ENCODE measurements around the gene ZBTB7A. TPM values are rescaled to one million over a fixed set of nuclear protein-coding genes. Genes with fewer than 3 reads are reported as not detected.

Gene ZBTB7A
- total RNA-seq, 4 donors from 2014 or later: 71.9 to 137 (median 114) TPM

- H3K4me3 ChIP-seq: peak overlapping the region; percentile 48 to 100 (median 94)
- H3K27ac ChIP-seq (replicated peaks in 1 of 4): peak overlapping the region; percentile 97 to 99 (median 98)
- DNase-seq (ENCODE audit: extremely low spot score): no peak
- no peaks in the 10 kb centered on the region for H3K9me3 ChIP-seq
- WGBS: 25% methylated on average over 12 of the region's 23 CpGs
- H3K36me3 ChIP-seq: peaks cover 0 to 11% (median 10%) of the 10 kb centered on the region in 4 donors
- TF ChIP-seq POLR2AphosphoS5 (IDR thresholded peaks at IDR 0.05): peak; percentile 30 to 62
- TF ChIP-seq EP300 (IDR thresholded peaks at IDR 0.05): no peak
- no peak for TF ChIP-seq POLR2A (IDR thresholded peaks at IDR 0.05; ENCODE audit: low read depth)
- TF ChIP-seq, protein P1, sequence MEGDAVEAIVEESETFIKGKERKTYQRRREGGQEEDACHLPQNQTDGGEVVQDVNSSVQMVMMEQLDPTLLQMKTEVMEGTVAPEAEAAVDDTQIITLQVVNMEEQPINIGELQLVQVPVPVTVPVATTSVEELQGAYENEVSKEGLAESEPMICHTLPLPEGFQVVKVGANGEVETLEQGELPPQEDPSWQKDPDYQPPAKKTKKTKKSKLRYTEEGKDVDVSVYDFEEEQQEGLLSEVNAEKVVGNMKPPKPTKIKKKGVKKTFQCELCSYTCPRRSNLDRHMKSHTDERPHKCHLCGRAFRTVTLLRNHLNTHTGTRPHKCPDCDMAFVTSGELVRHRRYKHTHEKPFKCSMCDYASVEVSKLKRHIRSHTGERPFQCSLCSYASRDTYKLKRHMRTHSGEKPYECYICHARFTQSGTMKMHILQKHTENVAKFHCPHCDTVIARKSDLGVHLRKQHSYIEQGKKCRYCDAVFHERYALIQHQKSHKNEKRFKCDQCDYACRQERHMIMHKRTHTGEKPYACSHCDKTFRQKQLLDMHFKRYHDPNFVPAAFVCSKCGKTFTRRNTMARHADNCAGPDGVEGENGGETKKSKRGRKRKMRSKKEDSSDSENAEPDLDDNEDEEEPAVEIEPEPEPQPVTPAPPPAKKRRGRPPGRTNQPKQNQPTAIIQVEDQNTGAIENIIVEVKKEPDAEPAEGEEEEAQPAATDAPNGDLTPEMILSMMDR (IDR thresholded peaks at IDR 0.05): no peak
- intact Hi-C loops (cut with DNase I): no loop called here
- H3K4me1 ChIP-seq: peaks cover 64 to 82% (median 77%) of the 10 kb centered on the region in 4 donors
- no peaks in the 10 kb centered on the region for H3K27me3 ChIP-seq
These were observed 5.5 kb downstream of the ZBTB7A start for GRCh38 chr19:4061178-4061682.

DNA sequence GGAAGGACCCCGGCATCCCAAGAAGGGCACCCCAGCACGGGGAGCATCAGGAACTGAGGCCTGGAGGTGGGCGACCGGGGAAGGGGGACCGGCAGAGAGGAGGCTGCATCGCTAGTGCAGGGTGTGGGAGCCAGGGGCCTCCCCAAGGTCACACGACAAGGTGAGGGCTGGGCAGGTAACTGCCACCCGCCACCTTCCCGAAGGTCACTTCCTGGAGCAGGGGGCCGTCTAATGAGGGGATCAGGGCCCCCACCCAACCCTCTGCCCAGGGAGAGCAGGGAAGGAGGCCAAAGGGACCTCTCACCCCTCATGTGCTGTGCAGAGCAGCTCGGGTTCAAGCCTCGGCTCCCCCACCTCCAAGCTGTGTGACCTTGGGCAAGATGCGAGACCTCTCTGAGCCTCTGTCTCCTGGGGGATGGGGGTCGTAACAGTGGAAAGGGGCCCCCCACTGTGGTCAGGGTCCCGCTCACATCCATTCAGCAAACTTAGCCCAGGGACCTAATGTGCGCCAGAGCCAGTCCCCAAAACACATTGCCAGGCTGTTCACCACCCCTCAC lies 6.0 kb downstream of the ZBTB7A start:
- Histone ChIP-seq H3K27me3 (no peaks in the 10 kb centered on the region), H3K9me3 (no peaks in the 10 kb centered on the region), H3K27ac (replicated peaks in 1 of 4) (peak overlapping the region; percentile 97 to 99 (median 98)), H3K36me3 (peaks cover 0 to 16% (median 14%) of the 10 kb centered on the region in 4 donors), H3K4me1 (peaks cover 69 to 87% (median 79%) of the 10 kb centered on the region in 4 donors), H3K4me3 (peak overlapping the region; percentile 48 to 100 (median 94))
- 84% methylated on average over 11 of the region's 16 CpGs for WGBS
- no peak for DNase-seq (ENCODE audit: extremely low spot score)
- intact Hi-C loops (cut with DNase I): no loop called here
- TF ChIP-seq EP300 (IDR thresholded peaks at IDR 0.05) (no peak), POLR2A (IDR thresholded peaks at IDR 0.05; ENCODE audit: low read depth) (no peak), POLR2AphosphoS5 (IDR thresholded peaks at IDR 0.05) (no peak)
- TF ChIP-seq, protein P1 (IDR thresholded peaks at IDR 0.05): no peak

- TF ChIP-seq EP300 (IDR thresholded peaks at IDR 0.05): no peak
- Histone ChIP-seq H3K9me3 (no peaks in the 10 kb centered on the region), H3K4me1 (peaks cover 69 to 91% (median 82%) of the 10 kb centered on the region in 4 donors), H3K27ac (replicated peaks in 1 of 4) (peak overlapping the region; percentile 97 to 99 (median 98)), H3K27me3 (no peaks in the 10 kb centered on the region), H3K4me3 (peak overlapping the region; percentile 48 to 100 (median 94)), H3K36me3 (peaks cover under 1 to 22% (median 18%) of the 10 kb centered on the region in 4 donors)
- intact Hi-C loops (cut with DNase I): loop anchor here (5.0 kb wide), 1 partner anchor 43 kb away; no protein-coding TSS in a partner anchor
- DNase-seq (ENCODE audit: extremely low spot score): no peak
- 60% methylated on average over 21 of the region's 42 CpGs for WGBS
These were observed 6.6 kb downstream of the ZBTB7A start for GRCh38 chr19:4059891-4060620.

- Histone ChIP-seq H3K4me3 (peak overlapping the region; percentile 48 to 100 (median 94)), H3K4me1 (peaks cover 69 to 95% (median 86%) of the 10 kb centered on the region in 4 donors), H3K9me3 (no peaks in the 10 kb centered on the region), H3K27me3 (no peaks in the 10 kb centered on the region), H3K27ac (replicated peaks in 1 of 4) (peak overlapping the region; percentile 97 to 99 (median 98)), H3K36me3 (peaks cover 6 to 28% (median 24%) of the 10 kb centered on the region in 4 donors)
- TF ChIP-seq POLR2A (IDR thresholded peaks at IDR 0.05; ENCODE audit: low read depth) (no peak), POLR2AphosphoS5 (IDR thresholded peaks at IDR 0.05) (no peak), EP300 (IDR thresholded peaks at IDR 0.05) (no peak)
- TF ChIP-seq, protein P1 (IDR thresholded peaks at IDR 0.05): no peak
- WGBS: 60% methylated on average over 8 of the region's 19 CpGs
- intact Hi-C loops (cut with DNase I): loop anchor here (5.0 kb wide), 1 partner anchor 42 kb away; no protein-coding TSS in a partner anchor
- DNase-seq (ENCODE audit: extremely low spot score): no peak
These were observed 7.2 kb downstream of the ZBTB7A start for GRCh38 chr19:4059453-4059871.

Measured in esophagus muscularis mucosa (tissue), 4 donors.